ENCODE measurements around the gene GSG1L.
"Not testable (repeated sequence)": the region's sequence is repeated elsewhere in the genome, so short reads cannot be mapped to it uniquely, and the experiment has no call there.

GSG1L gene

GRCh38 chr16:28011971-28012445 is 51.5 kb downstream of the GSG1L start:
- DNase-seq = no peak

DNA sequence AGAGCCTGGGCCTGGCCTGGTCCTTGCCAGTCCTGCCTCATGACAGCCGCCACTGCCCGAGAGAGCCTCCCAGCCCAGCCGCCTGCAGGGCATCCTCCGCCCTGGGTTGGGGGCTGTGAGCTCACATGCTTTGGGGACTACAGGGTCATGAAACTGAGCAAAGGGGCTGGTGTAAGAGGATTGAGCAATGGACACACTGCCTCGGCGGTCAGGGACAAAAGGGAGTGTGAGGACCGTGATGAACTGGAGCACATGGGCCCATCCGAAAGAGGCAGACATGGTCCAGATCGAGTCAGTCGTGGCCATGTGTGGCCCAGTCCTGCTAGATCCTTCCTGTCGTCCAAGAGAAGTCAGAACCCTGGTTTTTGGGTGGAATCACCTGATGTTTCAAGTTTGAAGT is 52.3 kb downstream of the GSG1L start:
- no peak for DNase-seq

DNA sequence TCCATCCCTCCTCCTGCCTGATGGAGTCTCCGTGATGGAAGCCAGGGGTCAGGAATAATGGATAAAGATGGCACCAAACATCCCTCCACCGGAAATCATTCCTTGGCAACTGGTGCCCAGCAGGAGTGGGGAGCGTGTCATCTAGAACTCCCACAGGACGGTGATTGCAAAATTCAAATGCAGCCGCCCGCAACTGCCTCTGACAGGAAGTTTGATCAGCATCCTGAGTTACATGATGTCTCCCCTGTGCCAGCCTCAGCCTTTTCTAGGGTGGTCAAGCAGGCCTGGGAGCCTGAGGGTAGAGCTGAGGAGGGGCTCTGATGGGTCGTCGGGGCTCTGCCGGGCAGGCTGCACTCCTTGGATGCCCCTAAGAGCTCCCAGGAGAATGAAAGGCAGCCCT is 52.8 kb downstream of the GSG1L start:
- DNase-seq = peak; percentile 5 to 13

- DNase-seq = no peak
Measured at GRCh38 chr16:28009586-28010373, 53.7 kb downstream of the GSG1L start.

DNA sequence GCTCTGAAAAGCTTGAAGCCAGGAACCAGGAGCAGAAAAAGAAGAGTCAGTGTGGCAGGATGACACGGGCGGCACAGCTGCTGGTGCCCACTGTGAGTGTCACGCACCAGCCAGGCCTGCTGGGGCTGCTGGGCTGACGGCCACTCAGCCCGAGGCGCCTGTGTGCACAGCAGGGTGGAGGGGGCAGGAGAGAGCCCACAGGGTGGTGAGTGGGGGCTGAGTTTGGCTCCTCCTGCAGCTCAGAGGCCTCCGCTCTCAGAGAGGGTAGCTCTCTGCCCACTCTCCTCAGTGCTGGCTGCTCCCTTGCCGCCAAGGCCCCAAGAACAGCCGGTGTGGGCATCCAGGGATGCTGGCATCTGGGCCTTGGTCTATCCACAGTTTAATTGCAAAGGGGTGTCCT is 59.6 kb downstream of the GSG1L start:
- no peak for DNase-seq

GRCh38 chr16:28003021-28003865 is 60.3 kb downstream of the GSG1L start:
- no peak for DNase-seq

GRCh38 chr16:28001642-28002041 is 61.9 kb downstream of the GSG1L start:
- no peak for DNase-seq

GRCh38 chr16:28001184-28001583 is 62.3 kb downstream of the GSG1L start:
- no peak for DNase-seq

DNA sequence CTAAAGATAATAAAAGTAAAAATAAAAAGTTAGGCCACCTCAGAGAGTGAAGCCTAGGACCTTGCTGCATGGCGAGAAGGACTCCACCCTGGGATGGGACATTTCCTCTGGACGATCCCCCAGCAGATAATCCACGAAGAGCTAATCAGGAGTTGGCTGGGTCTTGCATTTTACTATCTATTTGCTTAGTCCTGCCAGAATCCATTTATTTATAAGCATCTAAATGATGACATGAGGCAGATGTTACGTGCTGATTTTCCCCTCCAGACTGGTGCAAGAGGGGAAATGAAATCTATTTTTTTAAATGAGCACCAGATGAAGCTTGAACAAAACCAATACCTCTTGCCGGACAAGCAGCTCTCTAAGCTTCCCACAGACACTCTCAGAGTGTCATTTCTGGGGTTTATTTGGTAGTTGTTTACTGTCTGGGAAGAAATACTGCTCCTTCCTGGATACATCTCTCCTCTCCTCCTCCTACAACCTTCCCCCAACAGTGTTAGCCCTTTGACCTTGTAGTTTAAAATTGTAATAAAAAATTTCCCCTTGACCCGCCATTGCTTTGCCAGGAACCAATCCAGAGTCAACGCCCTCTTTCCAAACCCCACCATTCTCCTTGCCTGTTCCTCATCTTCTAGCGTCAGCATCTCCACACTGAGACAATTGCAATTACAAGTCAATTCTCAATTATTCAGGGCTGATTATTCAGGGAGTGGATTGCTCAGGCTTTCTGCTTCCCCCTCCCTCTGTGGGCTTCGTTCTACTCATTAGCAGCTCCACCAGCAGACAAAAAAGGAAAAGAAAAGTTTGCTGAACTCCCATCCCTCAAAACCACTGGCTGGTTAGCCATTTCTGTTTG is 63.0 kb downstream of the GSG1L start:
- no peak for DNase-seq

- DNase-seq = no peak
Measured at GRCh38 chr16:27999687-28000086, 63.8 kb downstream of the GSG1L start.

- DNase-seq = no peak
Measured at GRCh38 chr16:27995378-27995777, 68.1 kb downstream of the GSG1L start.

GRCh38 chr16:27994686-27995085 is 68.8 kb downstream of the GSG1L start:
- DNase-seq = no peak

- no peak for DNase-seq
Measured at GRCh38 chr16:27993587-27993986, 69.9 kb downstream of the GSG1L start.

GRCh38 chr16:27991876-27992275 is 71.6 kb downstream of the GSG1L start:
- no peak for DNase-seq

- DNase-seq = no peak
Measured at GRCh38 chr16:27985981-27986380, 77.5 kb downstream of the GSG1L start.

DNA sequence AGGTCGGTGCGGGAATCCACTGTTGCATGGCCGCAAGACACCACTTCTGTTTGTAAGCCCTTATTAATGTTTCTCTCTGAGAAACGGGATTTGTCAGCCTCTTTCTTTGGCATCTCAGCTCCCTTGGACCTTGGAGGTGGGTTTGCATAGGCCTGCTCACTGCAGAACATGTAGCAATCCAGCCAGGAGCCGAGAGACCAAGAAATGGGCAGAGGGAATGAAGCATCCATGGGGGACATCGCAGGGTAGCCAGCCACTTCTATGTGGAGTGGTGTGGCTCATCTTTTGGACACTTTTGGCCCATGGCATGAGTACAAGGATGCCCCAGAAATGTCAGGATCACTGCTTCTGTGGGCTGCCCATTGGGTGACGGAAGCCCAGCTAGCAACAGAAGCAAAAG is 79.4 kb downstream of the GSG1L start:
- no peak for DNase-seq

GRCh38 chr16:27983244-27983643 is 80.3 kb downstream of the GSG1L start:
- DNase-seq = no peak

GRCh38 chr16:27982184-27982583 is 81.3 kb downstream of the GSG1L start:
- no peak for DNase-seq

GRCh38 chr16:27980919-27981700 is 82.4 kb downstream of the GSG1L start:
- no peak for DNase-seq

- DNase-seq = no peak
Measured at GRCh38 chr16:27980076-27980775, 83.3 kb downstream of the GSG1L start.

GRCh38 chr16:27979668-27980067 is 83.8 kb downstream of the GSG1L start:
- not testable (repeated sequence) for DNase-seq

DNA sequence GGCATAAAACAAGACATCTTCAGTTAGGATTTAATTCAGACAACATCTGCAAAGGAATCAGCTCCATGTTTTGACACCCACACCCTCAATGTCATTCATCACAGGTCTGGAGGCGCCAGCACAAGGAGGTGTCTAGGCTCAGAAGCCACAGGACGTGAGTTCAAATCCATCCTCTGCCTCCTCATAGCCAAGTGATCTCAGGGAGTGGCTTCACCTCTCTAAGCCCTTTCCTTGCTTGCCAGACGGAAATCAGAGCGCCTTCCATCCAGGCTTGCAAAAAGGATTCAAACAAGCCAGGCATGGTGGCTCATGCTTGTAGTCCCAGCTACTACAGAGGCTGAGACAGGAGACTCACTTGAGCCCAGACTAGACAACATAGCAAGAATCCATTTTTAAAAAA is 84.6 kb downstream of the GSG1L start:
- DNase-seq = no peak
